Measurements from ENCODE around the gene UBR4.

GRCh38 chr1:19033515-19033839, 176.6 kb downstream of the UBR4 start:
- no peak for TF ChIP-seq EZH2 (IDR thresholded peaks at IDR 0.05; ENCODE audit: borderline replicate concordance)
- no peak for TF ChIP-seq CTCF (IDR thresholded peaks at IDR 0.05; ENCODE audit: poor library complexity)
- no peak for TF ChIP-seq EZH2phosphoT487 (IDR thresholded peaks at IDR 0.05; ENCODE audit: low read depth, severe bottlenecking, unreplicated experiment)
